Spleen (tissue), 7 donors: ENCODE measurements around the gene EXOC3L1.
A peak's percentile ranks its signal among the peaks of the same experiment; 100 is the strongest.

Experiments
- POLR2A ChIP-seq, 3 donors: fragments of 450-650 bp; IDR thresholded peaks; one replicate each; pipeline ENCODE4 v1.5.1; 2017; ENCODE audit warnings: antibody characterized with exemption in 3 of 3, mild to moderate bottlenecking in 1 of 3
- TF ChIP-seq, protein P1 (sequence below), 11 experiments: fragments of 200-600 bp in 7 of 11; fragments of 450-650 bp in 4 of 11; sonication (generic) in 4 of 11; IDR thresholded peaks in 8 of 11; conservative IDR thresholded peaks in 3 of 11; 1 replicate in 7 of 11; 2 replicates in 4 of 11; pipeline versions ENCODE4 v1.4.0 to v1.8.0; 2016 to 2021; ENCODE audit warnings: antibody characterized with exemption in 11 of 11, inconsistent platforms in 4 of 11, mild to moderate bottlenecking in 1 of 11
- donor health status: DM: no; HTN: no; CAD: no; lungs with moderate emphysema.
- donor health status: DM: no; HTN: no; CAD: no.
- donor health status: DM: no; HTN: no; CAD: no.

DNA sequence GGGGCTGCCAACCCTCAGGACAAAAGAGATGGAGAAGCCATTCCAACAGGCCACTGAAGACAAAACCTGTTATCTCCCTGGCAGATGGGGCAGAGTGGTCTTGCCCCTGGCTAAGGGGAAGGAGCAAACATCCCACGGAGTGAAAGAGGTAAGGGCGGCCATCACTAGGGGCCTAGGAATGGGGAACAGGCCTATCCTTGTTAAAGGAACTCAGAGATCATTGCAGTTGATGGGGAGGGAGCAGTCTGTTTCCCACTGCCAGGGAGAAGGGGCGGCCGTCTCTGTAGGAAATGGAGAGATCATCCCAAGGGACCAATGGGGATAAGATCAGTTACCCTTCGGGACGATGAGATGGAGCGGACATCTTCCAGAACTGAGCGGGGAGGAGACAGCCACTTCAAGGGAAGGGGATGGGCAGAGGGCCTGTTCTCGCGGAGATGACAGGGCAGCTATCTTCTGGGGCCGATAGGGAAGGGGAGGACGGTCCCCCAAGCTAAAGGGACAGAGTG lies 36.4 kb upstream of the EXOC3L1 start:
- TF ChIP-seq, protein P1, sequence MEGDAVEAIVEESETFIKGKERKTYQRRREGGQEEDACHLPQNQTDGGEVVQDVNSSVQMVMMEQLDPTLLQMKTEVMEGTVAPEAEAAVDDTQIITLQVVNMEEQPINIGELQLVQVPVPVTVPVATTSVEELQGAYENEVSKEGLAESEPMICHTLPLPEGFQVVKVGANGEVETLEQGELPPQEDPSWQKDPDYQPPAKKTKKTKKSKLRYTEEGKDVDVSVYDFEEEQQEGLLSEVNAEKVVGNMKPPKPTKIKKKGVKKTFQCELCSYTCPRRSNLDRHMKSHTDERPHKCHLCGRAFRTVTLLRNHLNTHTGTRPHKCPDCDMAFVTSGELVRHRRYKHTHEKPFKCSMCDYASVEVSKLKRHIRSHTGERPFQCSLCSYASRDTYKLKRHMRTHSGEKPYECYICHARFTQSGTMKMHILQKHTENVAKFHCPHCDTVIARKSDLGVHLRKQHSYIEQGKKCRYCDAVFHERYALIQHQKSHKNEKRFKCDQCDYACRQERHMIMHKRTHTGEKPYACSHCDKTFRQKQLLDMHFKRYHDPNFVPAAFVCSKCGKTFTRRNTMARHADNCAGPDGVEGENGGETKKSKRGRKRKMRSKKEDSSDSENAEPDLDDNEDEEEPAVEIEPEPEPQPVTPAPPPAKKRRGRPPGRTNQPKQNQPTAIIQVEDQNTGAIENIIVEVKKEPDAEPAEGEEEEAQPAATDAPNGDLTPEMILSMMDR (IDR thresholded peaks at IDR 0.05 in 8 of 11, conservative IDR thresholded peaks at IDR 0.05 in 3 of 11) = no peak
- peak in 1 of 3 donors; percentile 13 for TF ChIP-seq POLR2A (IDR thresholded peaks at IDR 0.05)
